Fibroblast of skin of abdomen (primary cell): ENCODE measurements around the gene GJD3.
"Not testable (repeated sequence)": the region's sequence is repeated elsewhere in the genome, so short reads cannot be mapped to it uniquely, and the experiment has no call there.

Experiments
- DNase-seq: peaks from one replicate; pipeline ENCODE4 v3.0.0-alpha.2; 2013

Gene GJD3

DNA sequence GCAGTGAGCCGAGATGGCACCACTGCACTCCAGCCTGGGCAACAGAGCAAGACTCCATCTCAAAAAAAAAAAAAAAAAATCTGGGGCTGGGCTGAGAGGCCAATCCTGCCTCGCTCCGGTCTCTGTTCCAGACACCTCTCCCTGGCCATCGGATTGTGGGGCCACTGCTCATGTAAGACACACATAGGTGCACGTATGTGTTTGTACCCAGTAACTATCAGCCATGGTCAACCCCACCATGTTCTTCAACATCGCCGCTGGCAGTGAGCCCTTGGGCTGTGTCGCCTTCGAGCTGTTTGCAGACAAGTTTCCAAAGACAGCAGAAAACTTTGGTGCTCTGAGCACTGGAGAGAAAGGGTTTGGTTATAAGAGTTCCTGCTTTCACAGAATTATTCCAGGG is 3.2 kb upstream of the GJD3 start:
- DNase-seq, result not testable (repeated sequence)

DNA sequence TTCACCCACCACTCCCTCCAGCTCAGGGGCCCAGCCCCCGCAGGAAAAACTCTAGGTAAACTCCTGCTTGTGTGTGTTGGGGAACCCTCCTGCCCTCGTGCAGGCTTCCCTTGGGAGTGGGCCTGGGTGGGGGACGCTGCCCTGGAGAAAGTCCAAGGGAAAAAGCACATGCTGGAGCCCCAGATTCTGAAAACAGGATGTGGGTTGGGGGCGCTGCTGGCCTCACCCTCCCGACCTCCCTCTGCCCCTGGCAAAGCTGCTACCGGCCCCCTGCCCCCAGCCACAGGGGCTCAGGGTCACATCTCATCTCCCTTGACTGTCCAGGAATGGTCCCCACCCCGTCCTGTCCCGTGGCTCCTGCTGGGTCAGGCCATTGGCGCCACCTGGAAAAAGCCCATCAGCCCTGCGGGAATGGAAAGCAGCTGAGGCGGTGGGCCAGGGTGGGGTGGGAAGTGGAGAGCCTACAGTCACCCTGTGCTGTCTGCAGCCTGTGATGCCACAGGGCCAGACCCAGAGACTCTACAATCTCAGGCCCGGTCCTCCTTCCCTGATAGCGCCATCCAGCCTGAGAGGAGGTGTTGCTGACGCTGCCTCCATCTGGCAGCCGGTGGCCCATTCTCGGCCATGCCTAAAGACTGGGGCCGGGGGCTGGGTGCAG is 2.5 kb upstream of the GJD3 start:
- DNase-seq, result no peak

GRCh38 chr17:40366076-40366860 is 1.7 kb upstream of the GJD3 start:
- no peak for DNase-seq

- no peak for DNase-seq
Measured at GRCh38 chr17:40364906-40365305, 369 bp upstream of the GJD3 start.

DNA sequence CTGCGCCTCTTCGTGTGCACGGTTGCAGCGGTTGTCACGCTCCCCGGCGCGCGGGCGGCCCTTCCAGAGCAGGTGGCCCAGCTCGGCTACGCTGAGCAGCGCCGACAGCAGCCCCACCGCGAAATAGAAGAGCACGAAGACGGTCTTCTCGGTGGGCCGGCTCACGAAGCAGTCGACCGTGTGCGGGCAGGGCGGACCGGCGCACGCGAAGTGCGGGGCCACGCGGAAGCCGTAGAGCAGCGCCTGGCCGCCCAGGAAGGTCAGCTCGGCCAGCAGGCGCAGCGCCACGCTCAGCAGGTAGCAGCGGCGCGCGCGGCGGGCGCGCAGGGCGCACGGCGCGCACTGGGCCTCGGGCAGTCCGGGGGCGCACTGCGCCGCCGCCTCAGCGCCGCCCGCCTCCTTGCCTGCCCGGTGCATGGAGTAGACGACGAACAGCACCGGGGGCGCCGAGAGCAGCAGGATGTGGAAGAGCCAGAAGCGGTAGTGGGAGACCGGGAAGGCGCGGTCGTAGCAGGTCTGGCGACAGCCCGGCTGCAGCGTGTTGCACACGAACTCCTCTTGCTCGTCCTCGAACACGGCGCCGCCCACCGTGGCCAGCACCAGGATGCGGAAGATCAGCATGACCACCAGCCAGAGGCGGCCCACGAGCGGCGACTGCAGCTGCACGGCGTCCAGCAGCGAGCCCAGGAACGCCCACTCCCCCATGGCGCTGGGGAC is 1.3 kb downstream of the GJD3 start:
- DNase-seq, result no peak

DNA sequence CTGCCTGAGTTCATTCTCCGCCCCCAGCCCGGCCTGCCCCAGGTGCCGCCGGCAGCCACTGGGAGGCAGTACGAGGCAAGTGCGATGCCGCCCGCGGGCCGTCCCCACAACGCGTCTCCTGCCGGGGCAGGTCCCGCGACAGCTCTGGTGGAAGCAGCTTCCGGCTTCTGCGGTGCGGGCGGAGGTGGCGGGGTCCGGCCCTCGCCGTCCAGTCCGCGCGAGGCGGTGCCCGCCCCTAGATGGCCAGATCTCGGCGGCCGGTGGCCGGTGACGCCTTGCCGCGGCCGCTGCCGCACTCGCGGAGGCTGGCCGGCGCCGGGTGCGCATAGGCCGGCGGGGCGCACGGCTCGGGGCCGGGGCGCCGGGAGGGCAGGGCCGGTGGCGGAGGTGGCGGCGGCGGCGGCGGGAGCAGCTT is 1.8 kb downstream of the GJD3 start:
- DNase-seq, result peak; percentile 56

DNA sequence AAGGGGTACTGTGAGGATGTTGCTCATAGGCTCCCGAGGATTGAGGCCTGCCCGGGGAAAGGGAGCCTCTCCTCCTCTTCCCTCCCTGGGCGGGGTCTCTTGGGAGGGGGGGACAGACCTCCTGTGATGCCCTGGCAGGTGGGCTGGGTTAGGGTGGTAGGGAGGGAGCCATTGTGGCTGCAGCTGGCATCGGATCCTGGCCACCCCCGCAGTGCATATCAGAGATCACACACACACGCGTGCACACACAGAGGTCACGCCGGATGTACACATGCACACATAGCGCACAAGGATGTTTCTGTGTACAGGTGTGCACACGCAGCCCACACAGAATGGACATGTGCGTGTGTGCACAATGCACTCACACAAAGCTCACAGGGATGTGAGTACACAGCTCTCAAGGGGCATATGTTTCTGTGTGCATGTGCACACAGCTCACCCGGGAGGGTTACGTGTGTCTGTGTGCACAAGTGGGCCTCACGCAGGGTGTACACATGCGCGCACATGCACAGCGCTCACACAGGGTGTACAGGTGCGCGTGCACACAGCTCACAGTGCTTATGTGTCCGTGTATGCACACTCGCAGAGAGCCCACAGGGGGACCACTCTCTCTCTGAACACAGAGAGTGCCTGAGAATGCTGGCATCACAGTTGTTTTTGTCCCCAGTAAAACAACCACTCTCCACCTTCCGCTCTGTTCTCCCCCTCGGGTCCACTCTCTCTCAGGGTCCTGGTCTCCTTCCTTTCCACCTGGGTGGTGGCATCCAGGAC is 2.4 kb downstream of the GJD3 start:
- no peak for DNase-seq

DNA sequence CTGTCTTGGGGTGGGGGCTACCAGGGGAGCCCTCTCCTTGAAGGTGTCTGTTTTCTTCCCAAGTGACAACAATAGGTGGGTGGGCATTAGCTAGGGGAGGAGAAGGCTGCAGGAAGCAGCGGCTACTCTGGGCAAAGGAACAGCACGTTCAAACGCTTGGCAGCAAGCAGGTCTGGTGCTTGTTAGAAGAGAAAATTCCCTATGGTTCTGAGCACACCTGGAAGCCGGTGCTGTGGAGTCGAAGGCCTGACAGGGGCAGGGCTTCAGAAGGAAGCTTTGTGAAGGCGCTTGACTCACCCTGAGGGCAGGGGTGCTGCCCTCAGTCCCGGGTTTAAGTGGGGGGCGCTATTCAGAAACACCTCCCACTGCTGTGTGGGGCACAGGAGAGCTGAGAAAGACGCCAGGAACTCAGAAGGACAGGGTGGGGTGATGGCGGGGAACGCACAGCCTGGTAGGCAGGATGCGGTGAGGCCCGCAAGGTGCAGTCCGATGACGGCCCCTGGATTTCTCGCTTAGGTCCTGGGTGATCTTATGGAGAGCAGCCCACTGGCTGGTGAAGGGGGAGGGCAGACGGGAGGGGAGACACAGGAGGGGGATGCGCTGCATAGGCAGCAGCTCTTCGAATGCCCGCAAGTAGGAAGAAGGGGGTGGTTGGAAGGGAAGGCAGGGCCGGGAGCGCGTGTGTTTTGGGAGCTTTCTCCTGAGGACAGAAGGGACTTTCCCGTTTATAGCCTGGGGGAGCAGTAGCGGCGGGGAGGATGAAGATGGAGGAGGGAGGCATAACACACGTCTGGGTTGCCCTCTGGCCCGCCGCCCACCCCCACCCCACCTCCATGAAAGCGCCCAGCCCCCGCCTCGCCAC is 3.2 kb downstream of the GJD3 start:
- no peak for DNase-seq

DNA sequence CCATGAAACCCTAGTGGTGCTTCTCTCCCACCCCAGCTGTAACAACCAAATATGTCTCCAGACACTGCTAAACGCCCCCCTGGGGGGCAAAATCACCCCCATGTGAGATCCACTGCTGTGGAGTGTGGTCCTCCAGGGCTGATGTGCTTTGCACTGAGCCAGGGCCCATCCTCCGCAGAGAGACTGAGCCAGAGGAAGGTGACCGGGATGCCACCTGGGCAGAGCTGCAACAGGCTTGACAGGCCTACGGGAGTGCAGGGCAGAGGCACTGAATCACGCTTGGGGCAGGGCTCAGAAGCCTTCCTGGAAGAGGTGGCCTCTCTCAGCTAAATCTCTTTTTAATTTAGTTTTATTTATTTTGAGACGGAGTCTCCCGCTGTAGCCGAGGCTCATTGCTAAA is 4.4 kb downstream of the GJD3 start:
- DNase-seq, result no peak

GRCh38 chr17:40358323-40359038 is 6.1 kb downstream of the GJD3 start:
- peak; percentile 74 for DNase-seq

DNA sequence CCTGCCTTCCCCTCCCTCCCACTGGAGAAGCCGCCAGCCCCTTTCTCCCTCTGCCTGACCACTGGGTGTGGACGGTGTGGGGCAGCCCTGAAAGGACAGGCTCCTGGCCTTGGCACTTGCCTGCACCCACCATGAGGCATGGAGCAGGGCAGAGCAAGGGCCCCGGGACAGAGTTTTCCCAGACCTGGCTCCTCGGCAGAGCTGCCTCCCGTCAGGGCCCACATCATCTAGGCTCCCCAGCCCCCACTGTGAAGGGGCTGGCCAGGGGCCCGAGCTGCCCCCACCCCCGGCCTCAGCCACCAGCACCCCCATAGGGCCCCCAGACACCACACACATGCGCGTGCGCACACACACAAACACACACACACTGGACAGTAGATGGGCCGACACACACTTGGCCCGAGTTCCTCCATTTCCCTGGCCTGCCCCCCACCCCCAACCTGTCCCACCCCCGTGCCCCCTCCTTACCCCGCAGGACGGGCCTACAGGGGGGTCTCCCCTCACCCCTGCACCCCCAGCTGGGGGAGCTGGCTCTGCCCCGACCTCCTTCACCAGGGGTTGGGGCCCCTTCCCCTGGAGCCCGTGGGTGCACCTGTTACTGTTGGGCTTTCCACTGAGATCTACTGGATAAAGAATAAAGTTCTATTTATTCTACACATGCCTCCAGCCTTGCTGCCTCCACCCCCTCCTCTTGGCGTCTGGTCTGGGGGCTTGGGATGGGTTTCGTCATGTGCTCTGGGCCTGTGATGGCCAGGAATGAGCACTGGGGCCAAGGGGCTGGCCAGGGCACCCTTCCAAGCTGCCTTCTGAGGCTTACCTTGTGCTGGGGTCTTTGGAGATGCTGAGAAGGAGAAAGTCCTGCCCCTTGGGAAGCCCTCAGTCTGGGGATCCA is 7.3 kb downstream of the GJD3 start:
- no peak for DNase-seq

DNA sequence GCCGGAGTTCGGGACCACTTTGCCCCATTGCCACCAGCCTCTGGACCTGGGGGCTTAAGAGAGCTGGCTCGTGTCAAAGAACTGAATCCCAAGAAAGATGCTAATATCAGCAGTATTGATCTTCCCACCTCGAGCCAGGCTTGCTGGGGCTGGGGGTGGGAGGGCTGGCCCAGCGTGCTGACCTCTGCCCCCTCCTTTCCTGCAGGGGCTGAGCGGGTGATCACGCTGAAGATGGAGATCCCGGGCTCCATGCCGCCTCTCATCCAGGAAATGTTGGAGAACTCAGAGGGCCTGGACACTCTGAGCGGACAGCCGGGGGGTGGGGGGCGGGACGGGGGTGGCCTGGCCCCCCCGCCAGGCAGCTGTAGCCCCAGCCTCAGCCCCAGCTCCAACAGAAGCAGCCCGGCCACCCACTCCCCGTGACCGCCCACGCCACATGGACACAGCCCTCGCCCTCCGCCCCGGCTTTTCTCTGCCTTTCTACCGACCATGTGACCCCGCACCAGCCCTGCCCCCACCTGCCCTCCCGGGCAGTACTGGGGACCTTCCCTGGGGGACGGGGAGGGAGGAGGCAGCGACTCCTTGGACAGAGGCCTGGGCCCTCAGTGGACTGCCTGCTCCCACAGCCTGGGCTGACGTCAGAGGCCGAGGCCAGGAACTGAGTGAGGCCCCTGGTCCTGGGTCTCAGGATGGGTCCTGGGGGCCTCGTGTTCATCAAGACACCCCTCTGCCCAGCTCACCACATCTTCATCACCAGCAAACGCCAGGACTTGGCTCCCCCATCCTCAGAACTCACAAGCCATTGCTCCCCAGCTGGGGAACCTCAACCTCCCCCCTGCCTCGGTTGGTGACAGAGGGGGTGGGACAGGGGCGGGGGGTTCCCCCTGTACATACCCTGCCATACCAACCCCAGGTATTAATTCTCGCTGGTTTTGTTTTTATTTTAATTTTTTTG is 8.5 kb downstream of the GJD3 start:
- no peak for DNase-seq

DNA sequence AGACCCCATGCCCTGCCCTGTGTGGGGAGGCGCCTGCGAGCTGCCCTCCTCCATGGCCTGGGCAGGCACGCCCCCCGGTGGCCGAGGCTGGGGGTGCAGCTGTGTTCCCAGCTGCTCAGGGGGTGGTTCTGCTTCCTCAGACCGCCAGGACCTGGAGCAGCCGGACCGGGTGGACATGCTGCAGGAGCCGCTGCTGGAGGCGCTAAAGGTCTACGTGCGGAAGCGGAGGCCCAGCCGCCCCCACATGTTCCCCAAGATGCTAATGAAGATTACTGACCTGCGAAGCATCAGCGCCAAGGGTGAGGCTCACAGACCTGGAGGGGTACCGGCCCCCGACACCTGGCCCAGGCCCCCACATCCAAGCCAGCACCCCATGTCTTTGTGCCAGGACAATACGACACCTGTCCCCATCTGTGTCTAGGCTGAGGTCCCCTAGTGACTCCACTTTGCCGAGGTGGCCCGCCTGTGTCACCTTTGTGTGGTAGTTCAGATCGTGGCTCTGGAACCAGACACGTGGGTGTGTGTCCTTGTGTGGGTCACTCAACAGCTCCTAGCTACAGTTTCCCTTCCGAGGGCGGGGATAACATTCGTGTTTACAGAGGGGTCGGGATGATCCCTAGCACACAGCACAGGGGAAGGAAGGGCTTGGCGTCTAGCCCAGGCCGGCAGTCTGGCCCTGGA is 9.3 kb downstream of the GJD3 start:
- DNase-seq, result peak; percentile 41

DNA sequence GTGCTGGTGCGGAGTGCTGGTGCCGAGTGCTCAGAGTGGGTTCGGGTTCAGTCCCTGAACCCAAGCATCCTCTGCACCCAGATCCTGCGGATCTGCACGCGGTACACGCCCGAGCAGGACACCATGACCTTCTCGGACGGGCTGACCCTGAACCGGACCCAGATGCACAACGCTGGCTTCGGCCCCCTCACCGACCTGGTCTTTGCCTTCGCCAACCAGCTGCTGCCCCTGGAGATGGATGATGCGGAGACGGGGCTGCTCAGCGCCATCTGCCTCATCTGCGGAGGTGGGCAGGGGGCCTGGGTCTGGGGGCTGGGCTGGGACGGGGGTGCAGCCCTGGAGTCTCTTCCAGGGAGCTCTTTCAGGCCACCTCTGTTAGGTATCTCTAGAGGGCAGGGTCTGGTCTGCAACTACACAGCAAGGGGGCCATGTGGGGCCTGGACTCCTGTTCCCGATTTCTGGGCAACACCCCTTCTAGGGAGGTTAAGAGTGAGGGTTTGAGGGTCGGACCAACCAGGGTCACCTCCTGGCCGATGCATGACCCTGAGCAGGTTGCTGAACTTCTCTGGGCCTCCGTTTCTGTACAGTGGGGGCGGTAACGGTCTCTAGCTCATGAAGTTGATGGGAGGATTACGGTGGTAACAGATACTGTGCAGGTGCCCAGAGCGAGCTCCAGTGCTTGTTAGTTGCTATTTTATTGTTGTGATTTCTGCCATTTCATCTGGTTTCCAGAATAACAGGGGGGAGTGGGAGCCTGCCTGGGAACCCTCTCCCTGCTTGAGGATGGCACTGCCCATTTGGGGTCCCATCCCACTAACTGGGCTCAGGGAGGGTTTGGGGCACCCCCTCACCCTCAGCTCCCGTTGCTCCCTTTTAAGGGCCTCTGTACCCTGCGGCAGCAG is 10.1 kb downstream of the GJD3 start:
- no peak for DNase-seq

- DNase-seq, result no peak
Measured at GRCh38 chr17:40352779-40353394, 11.7 kb downstream of the GJD3 start.

DNA sequence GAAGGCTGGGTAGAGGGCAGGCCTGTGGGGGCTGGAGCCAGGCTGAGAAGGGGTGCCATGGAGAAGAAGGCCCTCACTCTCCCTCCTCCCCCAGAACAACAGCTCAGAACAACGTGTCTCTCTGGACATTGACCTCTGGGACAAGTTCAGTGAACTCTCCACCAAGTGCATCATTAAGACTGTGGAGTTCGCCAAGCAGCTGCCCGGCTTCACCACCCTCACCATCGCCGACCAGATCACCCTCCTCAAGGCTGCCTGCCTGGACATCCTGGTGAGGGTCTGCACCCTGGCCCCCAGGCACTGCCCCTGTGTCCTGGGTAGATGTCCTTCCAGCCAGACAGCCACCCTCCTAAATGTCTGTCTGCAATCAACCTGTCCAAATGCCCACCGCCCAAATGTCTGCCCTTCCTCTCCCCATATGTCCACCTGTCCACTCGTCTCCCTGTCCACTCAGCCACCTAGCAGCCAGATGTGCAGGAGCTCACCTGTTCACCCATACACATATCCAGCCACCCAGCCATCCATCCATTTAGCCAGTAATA is 12.2 kb downstream of the GJD3 start:
- no peak for DNase-seq
